NAMALWA (cell line): ENCODE results near the gene PM20D2.
"Not testable (repeated sequence)": the region's sequence is repeated elsewhere in the genome, so short reads cannot be mapped to it uniquely, and the experiment has no call there.

Experiments
- DNase-seq: peaks from one replicate; pipeline ENCODE4 v3.0.0-alpha.2; 2015; ENCODE audit warnings: low spot score

The PM20D2 gene, protein sequence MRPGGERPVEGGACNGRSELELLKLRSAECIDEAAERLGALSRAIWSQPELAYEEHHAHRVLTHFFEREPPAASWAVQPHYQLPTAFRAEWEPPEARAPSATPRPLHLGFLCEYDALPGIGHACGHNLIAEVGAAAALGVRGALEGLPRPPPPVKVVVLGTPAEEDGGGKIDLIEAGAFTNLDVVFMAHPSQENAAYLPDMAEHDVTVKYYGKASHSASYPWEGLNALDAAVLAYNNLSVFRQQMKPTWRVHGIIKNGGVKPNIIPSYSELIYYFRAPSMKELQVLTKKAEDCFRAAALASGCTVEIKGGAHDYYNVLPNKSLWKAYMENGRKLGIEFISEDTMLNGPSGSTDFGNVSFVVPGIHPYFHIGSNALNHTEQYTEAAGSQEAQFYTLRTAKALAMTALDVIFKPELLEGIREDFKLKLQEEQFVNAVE

GRCh38 chr6:89145956-89146717 lies at the start of gene PM20D2:
Gene PM20D2, plus strand, starts transcription at chr6:89146055. Its CDS starts 90 bp downstream, at chr6:89146145.
- DNase-seq = peak; percentile 86

- no peak for DNase-seq
Measured at GRCh38 chr6:89098461-89098860, 47.4 kb upstream of the PM20D2 start.

GRCh38 chr6:89100114-89100513 lies 45.7 kb upstream of the PM20D2 start:
- no peak for DNase-seq

GRCh38 chr6:89110284-89110683 lies 35.6 kb upstream of the PM20D2 start:
- no peak for DNase-seq

- no peak for DNase-seq
Measured at GRCh38 chr6:89111933-89112332, 33.9 kb upstream of the PM20D2 start.

- DNase-seq = no peak
Measured at GRCh38 chr6:89116702-89117101, 29.2 kb upstream of the PM20D2 start.

- DNase-seq = no peak
Measured at GRCh38 chr6:89117211-89118108, 28.4 kb upstream of the PM20D2 start, which contains the start of gene SRSF12. Gene SRSF12, minus strand, starts transcription at chr6:89118071. Its CDS starts 184 bp downstream, at chr6:89117887.

GRCh38 chr6:89118931-89119330 lies 26.9 kb upstream of the PM20D2 start:
- DNase-seq = no peak

DNA sequence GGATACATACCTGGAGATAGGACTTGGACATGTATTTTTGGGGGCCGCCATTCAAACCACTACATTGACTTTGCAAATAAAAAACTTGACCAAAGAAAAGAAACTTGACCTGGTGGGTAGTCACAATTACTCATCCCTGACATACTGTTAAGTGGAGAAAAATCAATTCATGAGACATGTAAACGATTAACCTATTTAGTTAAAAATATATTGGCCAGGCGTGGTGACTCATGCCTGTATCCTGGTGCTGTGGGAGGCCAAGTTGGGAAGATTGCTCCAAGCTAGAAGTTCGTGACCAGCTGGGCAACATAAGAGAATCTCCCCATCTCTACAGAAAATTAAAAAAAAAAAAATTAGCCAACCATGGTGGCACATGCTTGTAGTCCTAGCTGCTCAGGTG lies 25.5 kb upstream of the PM20D2 start:
- no peak for DNase-seq

DNA sequence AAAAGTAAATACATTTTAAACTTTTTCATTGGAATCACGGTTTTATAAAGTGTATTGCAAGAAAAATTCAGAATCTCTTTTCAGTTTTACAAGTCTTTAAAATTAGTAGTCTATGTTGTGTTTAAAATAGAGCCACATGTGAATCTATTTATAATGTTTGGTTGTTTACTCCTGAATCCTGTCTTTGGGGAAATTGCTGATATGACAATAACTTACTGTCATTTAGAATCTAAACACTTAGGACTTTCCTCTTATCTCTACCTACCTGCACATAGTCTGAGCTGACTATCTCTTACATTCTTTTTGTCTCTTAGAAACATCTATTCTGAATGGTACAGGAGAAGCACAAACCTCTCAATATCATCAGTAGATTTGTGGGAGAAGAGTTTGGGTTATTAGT lies 23.9 kb upstream of the PM20D2 start:
- no peak for DNase-seq

GRCh38 chr6:89122625-89123024 lies 23.2 kb upstream of the PM20D2 start:
- DNase-seq = peak; percentile 70

- DNase-seq = not testable (repeated sequence)
Measured at GRCh38 chr6:89128256-89128671, 17.6 kb upstream of the PM20D2 start.

DNA sequence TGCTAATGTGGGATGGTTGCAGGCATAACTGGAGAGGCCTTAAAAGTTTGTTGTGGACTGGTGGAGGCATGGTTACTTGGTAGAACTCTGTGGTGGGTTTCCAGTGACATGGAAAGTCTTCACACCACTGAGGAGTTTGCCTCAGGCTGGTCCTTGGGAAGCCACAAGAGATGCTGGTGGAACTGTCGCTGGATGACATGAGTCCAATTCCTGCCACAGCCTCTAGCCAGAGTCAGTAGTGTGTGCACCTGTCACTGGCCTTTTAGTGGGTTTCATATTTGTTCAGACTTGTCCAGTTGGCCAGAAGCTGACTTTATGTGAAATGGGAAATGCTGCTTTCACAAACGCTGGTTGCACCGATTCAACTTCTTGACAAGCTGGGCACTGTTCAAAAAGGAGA lies 14.3 kb upstream of the PM20D2 start:
- DNase-seq = no peak

DNA sequence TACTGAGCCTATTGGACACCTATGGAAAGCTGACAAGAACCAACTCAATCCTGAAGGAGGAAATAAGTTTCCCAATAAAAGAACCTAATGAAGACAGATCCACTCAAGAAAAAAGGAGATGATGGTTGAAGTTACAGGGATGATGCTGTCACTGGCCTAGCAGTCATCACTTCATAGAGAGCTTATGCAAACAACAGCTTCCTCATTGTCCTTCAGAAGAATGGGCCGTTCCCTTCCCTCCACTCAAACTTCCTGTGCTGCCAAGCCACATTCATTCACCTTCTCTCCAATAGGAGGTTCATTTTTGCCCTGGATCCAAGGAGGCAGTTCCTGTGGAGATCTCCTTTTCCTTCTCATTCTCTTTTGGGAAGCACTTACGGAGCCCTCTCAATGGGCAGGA lies 13.8 kb upstream of the PM20D2 start:
- no peak for DNase-seq

- DNase-seq = no peak
Measured at GRCh38 chr6:89133981-89134380, 11.9 kb upstream of the PM20D2 start.

- DNase-seq = no peak
Measured at GRCh38 chr6:89134723-89135122, 11.1 kb upstream of the PM20D2 start.

- no peak for DNase-seq
Measured at GRCh38 chr6:89138173-89138572, 7.7 kb upstream of the PM20D2 start.

DNA sequence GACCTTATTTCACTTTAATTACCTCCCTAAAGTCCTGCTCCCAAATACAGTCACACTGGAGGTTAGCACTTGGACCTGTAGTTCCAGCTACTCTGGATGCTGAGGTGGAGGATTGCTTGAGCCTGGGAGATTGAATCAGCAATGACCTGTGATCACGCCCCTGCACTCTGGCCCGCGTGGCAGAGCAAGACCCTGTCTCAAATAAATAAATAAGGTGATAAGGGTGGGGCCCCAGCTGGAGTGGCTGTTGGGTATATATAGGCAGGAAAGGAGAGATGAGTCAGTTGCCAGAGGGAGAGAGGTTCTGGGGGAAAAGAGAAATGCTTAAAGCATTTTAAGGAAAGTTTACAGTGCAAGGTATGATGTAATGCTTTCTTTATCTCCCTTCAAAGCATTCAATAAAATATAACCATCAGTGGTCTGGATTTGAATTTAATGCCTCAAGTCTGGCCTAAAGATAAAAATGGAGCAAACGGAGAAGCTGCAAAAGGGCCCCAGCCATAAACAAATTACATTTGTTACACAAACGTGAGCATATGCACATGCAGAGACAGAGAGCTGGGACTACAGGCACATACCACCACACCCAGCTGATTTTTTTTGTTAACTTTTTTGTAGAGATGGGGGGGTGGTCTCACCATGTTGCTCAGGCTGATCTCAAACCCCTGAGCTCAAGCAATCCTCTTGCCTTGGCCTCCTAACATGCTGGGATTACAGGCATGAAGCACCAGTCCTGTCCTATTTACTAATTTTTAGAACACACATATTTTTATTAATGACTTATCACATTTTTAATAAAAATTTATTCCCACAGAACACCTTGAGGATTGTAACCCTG lies 6.1 kb upstream of the PM20D2 start:
- DNase-seq = no peak

GRCh38 chr6:89140347-89141156 lies 5.3 kb upstream of the PM20D2 start:
- DNase-seq = no peak

DNA sequence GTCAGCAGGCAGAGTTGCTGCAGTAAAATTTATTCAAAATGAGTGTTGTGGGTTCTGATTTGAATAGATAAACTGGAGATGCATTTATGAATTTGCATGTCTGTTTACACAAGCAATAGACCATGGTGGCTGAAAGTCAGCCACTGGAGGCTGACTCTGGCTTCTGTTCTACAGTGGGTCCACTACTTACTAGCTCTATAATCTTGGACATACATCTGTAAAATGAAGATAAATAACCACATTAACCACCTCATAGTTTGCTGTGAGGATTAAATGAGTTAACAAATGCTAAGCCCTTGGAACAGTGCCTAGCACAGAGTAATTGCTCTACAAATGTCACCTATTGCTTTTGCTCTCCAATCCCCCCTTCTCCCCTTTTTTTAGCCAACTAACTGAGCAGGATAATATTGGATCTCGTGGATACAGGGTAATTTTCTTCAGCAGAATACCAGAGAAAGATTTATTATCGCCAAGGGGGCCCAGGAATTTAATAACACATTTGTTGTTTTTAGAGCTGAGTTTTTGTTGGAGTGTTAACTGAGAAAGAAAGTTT lies 1.4 kb upstream of the PM20D2 start:
- peak; percentile 71 for DNase-seq
